WTC11 (cell line): ENCODE measurements around the gene MIPOL1. TPM values are rescaled to one million over a fixed set of nuclear protein-coding genes. Genes with fewer than 3 reads are reported as not detected.
A peak's percentile ranks its signal among the peaks of the same experiment; 100 is the strongest.

Source experiments
- ATAC-seq: fragments of 200-7000 bp; cut with Tn5 transposase; 2 replicates; pipeline ENCODE4 v1.10.0; 2021; ENCODE audit warnings: mild to moderate bottlenecking, moderate library complexity
- CTCF ChIA-PET: fragments of 300-600 bp; sonication (Branson Sonifier 250); formaldehyde crosslinking; loops from one replicate; lab custom pipeline; 2021; ENCODE audit warnings: antibody characterized with exemption; lab: Charles Lee
- POLR2A ChIA-PET: fragments of 350-600 bp; sonication (Branson Sonifier 250); formaldehyde crosslinking; loops from one replicate; lab custom pipeline; 2021; ENCODE audit warnings: antibody characterized with exemption; lab: Charles Lee
- DNase-seq: peaks from one replicate; pipeline ENCODE4 v3.0.0; 2021; ENCODE audit warnings: low spot score
- H3K27ac Mint-ChIP-seq: 2 replicates; pipeline ENCODE4 v1.8.0; 2021; ENCODE audit warnings: mixed read lengths
- H3K27me3 Mint-ChIP-seq: 2 replicates; pipeline ENCODE4 v1.8.0; 2021; ENCODE audit warnings: low read depth, mild to moderate bottlenecking, moderate library complexity, mixed read lengths
- H3K36me3 Mint-ChIP-seq: 2 replicates; pipeline ENCODE4 v1.8.0; 2021; ENCODE audit warnings: mixed read lengths
- H3K4me1 Mint-ChIP-seq: 2 replicates; pipeline ENCODE4 v1.8.0; 2022; ENCODE audit warnings: mixed read lengths
- H3K4me3 Mint-ChIP-seq: 2 replicates; pipeline ENCODE4 v1.8.0; 2021; ENCODE audit warnings: mild to moderate bottlenecking, moderate library complexity, mixed read lengths
- H3K9me3 Mint-ChIP-seq: 2 replicates; pipeline ENCODE4 v1.8.0; 2021; ENCODE audit warnings: mixed read lengths
- FOXK1 ChIP-seq: sonication (generic); formaldehyde crosslinking; IDR thresholded peaks from 2 replicates; pipeline ENCODE4 v1.8.0; 2022; ENCODE audit warnings: mild to moderate bottlenecking, moderate library complexity, missing genetic modification reagents
- GRHL2 ChIP-seq: fragments of 250-450 bp; sonication (Bioruptor Pico); IDR thresholded peaks from 2 replicates; pipeline ENCODE4 v1.8.0; 2022; ENCODE audit warnings: mild to moderate bottlenecking, moderate library complexity; ENCODE audit not compliant: insufficient replicate concordance, severe bottlenecking
- GTF2I ChIP-seq: fragments of 250-450 bp; sonication (Bioruptor Pico); conservative IDR thresholded peaks from 2 replicates; pipeline ENCODE4 v1.4.0; 2021; ENCODE audit warnings: mild to moderate bottlenecking
- MYBL2 ChIP-seq: sonication (generic); formaldehyde crosslinking; IDR thresholded peaks from 2 replicates; pipeline ENCODE4 v1.8.1; 2023; ENCODE audit warnings: mild to moderate bottlenecking, moderate library complexity, missing genetic modification reagents
- NFE2L1 ChIP-seq: sonication (generic); formaldehyde crosslinking; IDR thresholded peaks from 2 replicates; pipeline ENCODE4 v1.8.1; 2023; ENCODE audit warnings: missing genetic modification reagents
- SP1 ChIP-seq: sonication (generic); formaldehyde crosslinking; conservative IDR thresholded peaks from 2 replicates; pipeline ENCODE4 v1.8.1; 2022; ENCODE audit warnings: missing genetic modification reagents
- TEAD4 ChIP-seq: sonication (generic); formaldehyde crosslinking; IDR thresholded peaks from 2 replicates; pipeline ENCODE4 v1.8.0; 2022; ENCODE audit warnings: mild to moderate bottlenecking, missing genetic modification reagents
- ZNF121 ChIP-seq: sonication (generic); formaldehyde crosslinking; IDR thresholded peaks from 2 replicates; pipeline ENCODE4 v1.8.0; 2023; ENCODE audit warnings: missing genetic modification reagents
- ZNF219 ChIP-seq: sonication (generic); formaldehyde crosslinking; IDR thresholded peaks from 2 replicates; pipeline ENCODE4 v1.8.0; 2023; ENCODE audit warnings: missing genetic modification reagents, mild to moderate bottlenecking, borderline replicate concordance
- ZNF232 ChIP-seq: sonication (generic); formaldehyde crosslinking; IDR thresholded peaks from 2 replicates; pipeline ENCODE4 v1.8.0; 2022; ENCODE audit warnings: mild to moderate bottlenecking, missing genetic modification reagents
- ZNF423 ChIP-seq: fragments of 250-450 bp; sonication (Bioruptor Pico); IDR thresholded peaks from 2 replicates; pipeline ENCODE4 v2.1.2; 2022; ENCODE audit warnings: mild to moderate bottlenecking, moderate library complexity
- total RNA-seq: library from RNA; stranded (reverse); gene quantifications from 3 replicates; pipeline ENCODE4 v1.2.3, GENCODE V29; 2021
- TF ChIP-seq, protein P1 (sequence below): sonication (generic); formaldehyde crosslinking; IDR thresholded peaks from 2 replicates; pipeline ENCODE4 v1.8.1; 2022; ENCODE audit warnings: missing genetic modification reagents, borderline replicate concordance
- TF ChIP-seq, protein P2 (sequence below): sonication (generic); formaldehyde crosslinking; IDR thresholded peaks from 2 replicates; pipeline ENCODE4 v1.8.1; 2023; ENCODE audit warnings: mild to moderate bottlenecking, missing genetic modification reagents, moderate library complexity
- TF ChIP-seq, protein P3 (sequence below): sonication (generic); formaldehyde crosslinking; IDR thresholded peaks from 2 replicates; pipeline ENCODE4 v1.8.0; 2022; ENCODE audit warnings: mild to moderate bottlenecking, missing genetic modification reagents
- TF ChIP-seq, protein P4 (sequence below): sonication (generic); formaldehyde crosslinking; IDR thresholded peaks from 2 replicates; pipeline ENCODE4 v1.8.0; 2023; ENCODE audit warnings: mild to moderate bottlenecking, missing genetic modification reagents
- TF ChIP-seq, protein P5 (sequence below): sonication (generic); formaldehyde crosslinking; IDR thresholded peaks from 2 replicates; pipeline ENCODE4 v1.8.1; 2022; ENCODE audit warnings: mild to moderate bottlenecking, missing genetic modification reagents, moderate library complexity, borderline replicate concordance
- TF ChIP-seq, protein P6 (sequence below): sonication (generic); formaldehyde crosslinking; IDR thresholded peaks from 2 replicates; pipeline ENCODE4 v1.8.1; 2023; ENCODE audit warnings: mild to moderate bottlenecking, missing genetic modification reagents
- TF ChIP-seq, protein P7 (sequence below): sonication (generic); formaldehyde crosslinking; IDR thresholded peaks from 2 replicates; pipeline ENCODE4 v1.8.1; 2022; ENCODE audit warnings: low read depth, missing genetic modification reagents, borderline replicate concordance

Gene MIPOL1
- total RNA-seq, 1 experiment from 2014 or later: 13.1 TPM

DNA sequence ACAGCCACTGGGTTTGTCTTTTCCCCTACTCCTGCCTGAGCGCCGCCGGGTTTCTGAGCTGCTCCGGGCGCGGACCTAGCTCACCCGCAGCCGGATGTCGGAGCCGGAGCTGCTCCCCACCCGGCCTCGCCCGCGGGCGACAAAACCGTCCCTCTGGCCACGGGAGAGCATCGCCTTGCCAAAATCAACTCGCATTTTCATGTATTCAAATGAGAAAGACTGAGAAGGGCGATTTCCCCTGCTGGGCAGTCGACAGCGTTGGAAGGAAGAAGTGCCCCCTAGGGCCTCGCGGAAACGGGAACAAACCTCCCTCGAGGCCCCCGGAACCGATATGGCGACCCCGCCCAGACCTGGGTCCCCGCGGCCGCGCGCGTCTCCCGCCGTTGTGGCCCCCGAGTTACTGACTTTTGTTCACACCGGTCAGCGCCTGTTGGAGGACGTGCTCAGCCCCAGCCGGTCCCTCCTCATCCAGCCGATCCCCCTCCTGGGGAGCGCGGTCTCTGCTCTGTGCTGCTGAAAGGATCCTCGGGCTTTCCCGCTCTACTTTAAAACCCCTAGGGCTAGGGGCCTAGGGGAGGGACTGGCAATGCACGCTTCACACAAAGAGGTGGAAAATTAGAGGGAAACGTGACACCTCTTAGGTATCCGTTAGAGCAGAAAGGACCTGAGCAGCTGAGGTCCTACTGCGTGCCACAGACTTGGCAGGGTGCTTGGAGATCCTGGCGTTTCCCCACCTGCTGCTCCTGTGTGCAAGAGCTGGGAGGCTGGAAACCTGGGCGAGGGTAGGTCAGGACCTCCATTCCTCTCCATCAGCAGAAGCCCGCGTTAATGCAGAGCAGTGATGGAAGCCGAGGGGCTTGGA lies 402.0 kb downstream of the MIPOL1 start:
- Mint-ChIP-seq H3K27ac (no peak overlapping the region), H3K27me3 (peaks cover 97% of the 10 kb centered on the region), H3K4me3 (peak overlapping the region; percentile 69), H3K36me3 (no peaks in the 10 kb centered on the region), H3K4me1 (peaks cover 45% of the 10 kb centered on the region), H3K9me3 (no peaks in the 10 kb centered on the region)
- DNase-seq (peak; percentile 58), ATAC-seq (peak; percentile 41)
- POLR2A ChIA-PET: no interaction called here
- TF ChIP-seq ZNF232 (CRISPR knock-in tag) (no peak), TEAD4 (CRISPR knock-in tag) (no peak), ZNF423 (CRISPR knock-in tag) (0 out of 2 replicates have a peak, but pooled peaks have one; percentile 22), SP1 (CRISPR knock-in tag) (no peak), MYBL2 (CRISPR knock-in tag) (0 out of 2 replicates have a peak, but pooled peaks have one; percentile 24)
- TF ChIP-seq, protein P1, sequence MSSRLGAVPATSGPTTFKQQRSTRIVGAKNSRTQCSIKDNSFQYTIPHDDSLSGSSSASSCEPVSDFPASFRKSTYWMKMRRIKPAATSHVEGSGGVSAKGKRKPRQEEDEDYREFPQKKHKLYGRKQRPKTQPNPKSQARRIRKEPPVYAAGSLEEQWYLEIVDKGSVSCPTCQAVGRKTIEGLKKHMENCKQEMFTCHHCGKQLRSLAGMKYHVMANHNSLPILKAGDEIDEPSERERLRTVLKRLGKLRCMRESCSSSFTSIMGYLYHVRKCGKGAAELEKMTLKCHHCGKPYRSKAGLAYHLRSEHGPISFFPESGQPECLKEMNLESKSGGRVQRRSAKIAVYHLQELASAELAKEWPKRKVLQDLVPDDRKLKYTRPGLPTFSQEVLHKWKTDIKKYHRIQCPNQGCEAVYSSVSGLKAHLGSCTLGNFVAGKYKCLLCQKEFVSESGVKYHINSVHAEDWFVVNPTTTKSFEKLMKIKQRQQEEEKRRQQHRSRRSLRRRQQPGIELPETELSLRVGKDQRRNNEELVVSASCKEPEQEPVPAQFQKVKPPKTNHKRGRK (CRISPR knock-in tag): no peak
- TF ChIP-seq, protein P2, sequence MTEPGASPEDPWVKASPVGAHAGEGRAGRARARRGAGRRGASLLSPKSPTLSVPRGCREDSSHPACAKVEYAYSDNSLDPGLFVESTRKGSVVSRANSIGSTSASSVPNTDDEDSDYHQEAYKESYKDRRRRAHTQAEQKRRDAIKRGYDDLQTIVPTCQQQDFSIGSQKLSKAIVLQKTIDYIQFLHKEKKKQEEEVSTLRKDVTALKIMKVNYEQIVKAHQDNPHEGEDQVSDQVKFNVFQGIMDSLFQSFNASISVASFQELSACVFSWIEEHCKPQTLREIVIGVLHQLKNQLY (CRISPR knock-in tag): no peak
- TF ChIP-seq, protein P3, sequence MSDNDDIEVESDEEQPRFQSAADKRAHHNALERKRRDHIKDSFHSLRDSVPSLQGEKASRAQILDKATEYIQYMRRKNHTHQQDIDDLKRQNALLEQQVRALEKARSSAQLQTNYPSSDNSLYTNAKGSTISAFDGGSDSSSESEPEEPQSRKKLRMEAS: no peak; the same call in 1 of the 2 replicates
- TF ChIP-seq, protein P4, sequence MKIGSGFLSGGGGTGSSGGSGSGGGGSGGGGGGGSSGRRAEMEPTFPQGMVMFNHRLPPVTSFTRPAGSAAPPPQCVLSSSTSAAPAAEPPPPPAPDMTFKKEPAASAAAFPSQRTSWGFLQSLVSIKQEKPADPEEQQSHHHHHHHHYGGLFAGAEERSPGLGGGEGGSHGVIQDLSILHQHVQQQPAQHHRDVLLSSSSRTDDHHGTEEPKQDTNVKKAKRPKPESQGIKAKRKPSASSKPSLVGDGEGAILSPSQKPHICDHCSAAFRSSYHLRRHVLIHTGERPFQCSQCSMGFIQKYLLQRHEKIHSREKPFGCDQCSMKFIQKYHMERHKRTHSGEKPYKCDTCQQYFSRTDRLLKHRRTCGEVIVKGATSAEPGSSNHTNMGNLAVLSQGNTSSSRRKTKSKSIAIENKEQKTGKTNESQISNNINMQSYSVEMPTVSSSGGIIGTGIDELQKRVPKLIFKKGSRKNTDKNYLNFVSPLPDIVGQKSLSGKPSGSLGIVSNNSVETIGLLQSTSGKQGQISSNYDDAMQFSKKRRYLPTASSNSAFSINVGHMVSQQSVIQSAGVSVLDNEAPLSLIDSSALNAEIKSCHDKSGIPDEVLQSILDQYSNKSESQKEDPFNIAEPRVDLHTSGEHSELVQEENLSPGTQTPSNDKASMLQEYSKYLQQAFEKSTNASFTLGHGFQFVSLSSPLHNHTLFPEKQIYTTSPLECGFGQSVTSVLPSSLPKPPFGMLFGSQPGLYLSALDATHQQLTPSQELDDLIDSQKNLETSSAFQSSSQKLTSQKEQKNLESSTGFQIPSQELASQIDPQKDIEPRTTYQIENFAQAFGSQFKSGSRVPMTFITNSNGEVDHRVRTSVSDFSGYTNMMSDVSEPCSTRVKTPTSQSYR (CRISPR knock-in tag): no peak
- TF ChIP-seq, protein P5, sequence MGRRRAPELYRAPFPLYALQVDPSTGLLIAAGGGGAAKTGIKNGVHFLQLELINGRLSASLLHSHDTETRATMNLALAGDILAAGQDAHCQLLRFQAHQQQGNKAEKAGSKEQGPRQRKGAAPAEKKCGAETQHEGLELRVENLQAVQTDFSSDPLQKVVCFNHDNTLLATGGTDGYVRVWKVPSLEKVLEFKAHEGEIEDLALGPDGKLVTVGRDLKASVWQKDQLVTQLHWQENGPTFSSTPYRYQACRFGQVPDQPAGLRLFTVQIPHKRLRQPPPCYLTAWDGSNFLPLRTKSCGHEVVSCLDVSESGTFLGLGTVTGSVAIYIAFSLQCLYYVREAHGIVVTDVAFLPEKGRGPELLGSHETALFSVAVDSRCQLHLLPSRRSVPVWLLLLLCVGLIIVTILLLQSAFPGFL (CRISPR knock-in tag): no peak
- CTCF ChIA-PET: interaction anchor here (0.8 to 4.6 kb wide), 6 partner anchors 8 to 369 kb away, joined by 3 to 17 read pairs (median 4); no protein-coding TSS in a partner anchor

DNA sequence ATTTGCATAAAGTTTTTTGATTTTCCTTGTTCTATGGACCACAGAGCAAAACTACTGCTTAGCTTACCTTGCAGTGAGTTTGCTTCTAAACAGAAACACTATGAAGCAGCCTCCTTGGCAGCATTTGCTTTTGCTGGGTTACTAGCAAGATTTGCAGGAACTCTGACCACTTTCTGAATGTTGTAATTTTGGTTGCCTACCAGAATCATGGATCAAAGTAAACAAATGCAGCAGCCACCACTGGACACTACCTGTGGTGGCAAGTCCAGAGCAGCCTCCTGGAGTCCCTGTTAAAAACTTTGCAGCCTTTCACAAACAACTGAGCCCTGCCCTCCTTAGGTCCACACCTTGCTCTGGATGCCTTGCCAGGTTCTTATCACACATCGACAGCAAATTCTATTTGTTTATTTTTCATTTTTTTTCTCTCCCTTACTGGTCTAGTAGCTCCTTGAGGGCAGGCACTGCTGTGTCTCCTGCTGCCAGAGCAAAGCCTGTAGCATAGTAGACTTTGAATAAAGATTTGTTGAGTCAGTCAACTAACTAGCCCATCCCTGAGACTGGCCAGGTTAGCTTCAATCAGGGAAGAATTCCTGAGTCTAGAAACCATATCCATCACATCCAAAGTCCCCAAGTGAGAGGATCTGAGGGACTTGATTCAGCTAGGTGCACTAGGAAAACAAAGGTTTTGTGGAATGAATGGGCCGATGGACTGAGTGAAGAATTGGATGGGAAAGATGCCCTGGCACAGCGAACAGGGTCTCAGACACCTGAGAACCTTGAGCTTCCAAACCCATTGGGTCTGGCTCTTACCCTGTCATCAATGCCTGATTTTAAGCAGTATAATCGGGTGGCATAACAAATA lies 403.4 kb downstream of the MIPOL1 start:
- Mint-ChIP-seq H3K4me1 (peaks cover 40% of the 10 kb centered on the region), H3K9me3 (no peaks in the 10 kb centered on the region), H3K27me3 (peaks cover 100% of the 10 kb centered on the region), H3K27ac (no peak overlapping the region), H3K36me3 (no peaks in the 10 kb centered on the region), H3K4me3 (no peak overlapping the region; the same call in 1 of the 2 replicates)
- ATAC-seq (no peak), DNase-seq (no peak)
- ChIA-PET POLR2A (no interaction called here), CTCF (interaction anchor here (0.8 to 4.6 kb wide), 6 partner anchors 10 to 371 kb away, joined by 3 to 17 read pairs (median 4); no protein-coding TSS in a partner anchor)
- TF ChIP-seq, protein P6, sequence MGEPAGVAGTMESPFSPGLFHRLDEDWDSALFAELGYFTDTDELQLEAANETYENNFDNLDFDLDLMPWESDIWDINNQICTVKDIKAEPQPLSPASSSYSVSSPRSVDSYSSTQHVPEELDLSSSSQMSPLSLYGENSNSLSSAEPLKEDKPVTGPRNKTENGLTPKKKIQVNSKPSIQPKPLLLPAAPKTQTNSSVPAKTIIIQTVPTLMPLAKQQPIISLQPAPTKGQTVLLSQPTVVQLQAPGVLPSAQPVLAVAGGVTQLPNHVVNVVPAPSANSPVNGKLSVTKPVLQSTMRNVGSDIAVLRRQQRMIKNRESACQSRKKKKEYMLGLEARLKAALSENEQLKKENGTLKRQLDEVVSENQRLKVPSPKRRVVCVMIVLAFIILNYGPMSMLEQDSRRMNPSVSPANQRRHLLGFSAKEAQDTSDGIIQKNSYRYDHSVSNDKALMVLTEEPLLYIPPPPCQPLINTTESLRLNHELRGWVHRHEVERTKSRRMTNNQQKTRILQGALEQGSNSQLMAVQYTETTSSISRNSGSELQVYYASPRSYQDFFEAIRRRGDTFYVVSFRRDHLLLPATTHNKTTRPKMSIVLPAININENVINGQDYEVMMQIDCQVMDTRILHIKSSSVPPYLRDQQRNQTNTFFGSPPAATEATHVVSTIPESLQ (CRISPR knock-in tag): no peak
- TF ChIP-seq TEAD4 (CRISPR knock-in tag): no peak
- no peak for TF ChIP-seq FOXK1 (CRISPR knock-in tag)
- no peak for TF ChIP-seq GRHL2 (CRISPR knock-in tag)
- no peak for TF ChIP-seq ZNF121 (CRISPR knock-in tag)
- TF ChIP-seq, protein P3: no peak
- no peak for TF ChIP-seq ZNF219 (CRISPR knock-in tag)
- TF ChIP-seq, protein P7, sequence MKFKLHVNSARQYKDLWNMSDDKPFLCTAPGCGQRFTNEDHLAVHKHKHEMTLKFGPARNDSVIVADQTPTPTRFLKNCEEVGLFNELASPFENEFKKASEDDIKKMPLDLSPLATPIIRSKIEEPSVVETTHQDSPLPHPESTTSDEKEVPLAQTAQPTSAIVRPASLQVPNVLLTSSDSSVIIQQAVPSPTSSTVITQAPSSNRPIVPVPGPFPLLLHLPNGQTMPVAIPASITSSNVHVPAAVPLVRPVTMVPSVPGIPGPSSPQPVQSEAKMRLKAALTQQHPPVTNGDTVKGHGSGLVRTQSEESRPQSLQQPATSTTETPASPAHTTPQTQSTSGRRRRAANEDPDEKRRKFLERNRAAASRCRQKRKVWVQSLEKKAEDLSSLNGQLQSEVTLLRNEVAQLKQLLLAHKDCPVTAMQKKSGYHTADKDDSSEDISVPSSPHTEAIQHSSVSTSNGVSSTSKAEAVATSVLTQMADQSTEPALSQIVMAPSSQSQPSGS (CRISPR knock-in tag): no peak
- no peak for TF ChIP-seq NFE2L1
- no peak for TF ChIP-seq GTF2I (CRISPR knock-in tag)
